ENCODE measurements around the gene GBP1. TPM values are rescaled to one million over a fixed set of nuclear protein-coding genes. Genes with fewer than 3 reads are reported as not detected.
A peak's percentile ranks its signal among the peaks of the same experiment; 100 is the strongest.

The GBP1 gene
- total RNA-seq, 4 donors from 2014 or later, result 21.1 to 51.8 (median 24.2) TPM

- H3K4me3 ChIP-seq, result peak overlapping the region; percentile 25 to 47 (median 33)
- no peak for DNase-seq (ENCODE audit: low spot score in 2 of 2)
- WGBS, 2 donors, result 25 to 30% methylated on average over 1 of the region's 1 CpG
- peaks cover 0 to 13% (median 0%) of the 10 kb centered on the region in 4 donors for H3K9me3 ChIP-seq
- H3K27me3 ChIP-seq, result no peaks in the 10 kb centered on the region
- H3K36me3 ChIP-seq, result no peaks in the 10 kb centered on the region
- H3K4me1 ChIP-seq, result peaks cover 0 to 30% (median 5%) of the 10 kb centered on the region in 4 donors
- peak overlapping the region in 3 of 4 donors; percentile 51 to 75 (median 69) for H3K27ac ChIP-seq
- no peak for TF ChIP-seq EP300 (IDR thresholded peaks at IDR 0.05)
- no peak for TF ChIP-seq CTCF (IDR thresholded peaks at IDR 0.05)
- TF ChIP-seq POLR2A (IDR thresholded peaks at IDR 0.05), result no peak
These were observed 5.5 kb upstream of the GBP1 start for GRCh38 chr1:89070509-89070908.

- Histone ChIP-seq H3K9me3 (peaks cover 0 to 13% (median 0%) of the 10 kb centered on the region in 4 donors), H3K27me3 (no peaks in the 10 kb centered on the region), H3K27ac (peak overlapping the region in 3 of 4 donors; percentile 51 to 75 (median 69)), H3K4me1 (peaks cover 0 to 32% (median 5%) of the 10 kb centered on the region in 4 donors), H3K36me3 (no peaks in the 10 kb centered on the region), H3K4me3 (peak overlapping the region; percentile 25 to 47 (median 33))
- WGBS, 2 donors, result 17 to 18% methylated on average over 2 of the region's 2 CpGs
- no peak for DNase-seq (ENCODE audit: low spot score in 2 of 2)
- TF ChIP-seq POLR2A (IDR thresholded peaks at IDR 0.05) (no peak), CTCF (IDR thresholded peaks at IDR 0.05) (no peak)
These were observed 4.9 kb upstream of the GBP1 start for GRCh38 chr1:89069951-89070350.

GRCh38 chr1:89068291-89068690, 3.3 kb upstream of the GBP1 start:
- no peaks in the 10 kb centered on the region for H3K36me3 ChIP-seq
- no peaks in the 10 kb centered on the region for H3K27me3 ChIP-seq
- DNase-seq (ENCODE audit: low spot score in 2 of 2), result no peak
- peak overlapping the region in 2 of 4 donors; percentile 56 to 75 for H3K27ac ChIP-seq
- H3K4me1 ChIP-seq, result peaks cover 0 to 39% (median 9%) of the 10 kb centered on the region in 4 donors
- no peaks in the 10 kb centered on the region for H3K9me3 ChIP-seq
- no peak overlapping the region for H3K4me3 ChIP-seq
- TF ChIP-seq CTCF (IDR thresholded peaks at IDR 0.05), result no peak
- TF ChIP-seq EP300 (IDR thresholded peaks at IDR 0.05), result no peak
- TF ChIP-seq POLR2A (IDR thresholded peaks at IDR 0.05), result no peak

GRCh38 chr1:89064632-89065031, 376 bp downstream of the GBP1 start:
- no peak for TF ChIP-seq CTCF (IDR thresholded peaks at IDR 0.05)
- TF ChIP-seq EP300 (IDR thresholded peaks at IDR 0.05), result no peak
- TF ChIP-seq POLR2A (IDR thresholded peaks at IDR 0.05), result no peak
- Histone ChIP-seq H3K27ac (peak overlapping the region; percentile 79 to 95 (median 92)), H3K36me3 (no peaks in the 10 kb centered on the region), H3K9me3 (no peaks in the 10 kb centered on the region), H3K4me1 (peaks cover 0 to 66% (median 22%) of the 10 kb centered on the region in 4 donors), H3K27me3 (no peaks in the 10 kb centered on the region), H3K4me3 (peak overlapping the region; percentile 30 to 61 (median 44))
- 1 to 3% methylated on average over 4 of the region's 4 CpGs for WGBS, 2 donors
- no peak for DNase-seq (ENCODE audit: low spot score in 2 of 2)

DNA sequence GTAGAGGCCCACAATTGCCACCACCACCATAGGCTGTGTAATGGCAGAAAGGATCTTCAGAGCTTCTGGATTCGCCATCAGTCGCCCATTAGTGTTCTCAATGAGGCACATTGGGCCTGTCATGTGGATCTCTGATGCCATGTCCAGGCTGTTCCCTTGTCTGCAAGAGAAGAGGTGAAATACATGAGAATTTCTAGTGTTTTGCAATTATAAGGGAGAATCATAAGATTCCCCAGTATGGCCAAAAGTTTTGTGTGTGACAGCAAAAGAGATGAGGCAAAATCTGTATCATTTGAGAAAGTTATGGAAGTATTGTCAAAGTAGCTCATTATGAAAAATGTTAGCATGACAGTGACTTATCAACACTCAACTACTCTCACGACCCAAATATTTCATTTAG, 1.9 kb downstream of the GBP1 start:
- Histone ChIP-seq H3K9me3 (no peaks in the 10 kb centered on the region), H3K27ac (peak overlapping the region; percentile 4 to 95 (median 92)), H3K27me3 (no peaks in the 10 kb centered on the region), H3K36me3 (peaks cover 0 to 12% (median 0%) of the 10 kb centered on the region in 3 donors), H3K4me1 (peaks cover 0 to 51% (median 17%) of the 10 kb centered on the region in 4 donors), H3K4me3 (no peak overlapping the region)
- 78 to 83% methylated on average over 3 of the region's 3 CpGs for WGBS, 2 donors
- TF ChIP-seq CTCF (IDR thresholded peaks at IDR 0.05) (no peak), POLR2A (IDR thresholded peaks at IDR 0.05) (no peak), EP300 (IDR thresholded peaks at IDR 0.05) (no peak)
- DNase-seq (ENCODE audit: low spot score in 2 of 2), result no peak
